HG02623 (cell line): ENCODE results near the gene GJC3.
"Not testable (repeated sequence)": the region's sequence is repeated elsewhere in the genome, so short reads cannot be mapped to it uniquely, and the experiment has no call there.

Experiments used
- ATAC-seq: cut with Tn5 transposase; IDR thresholded peaks from one replicate; pipeline ENCODE4 v1.9.1; 2021; ENCODE audit warnings: moderate library complexity; ENCODE audit not compliant: unreplicated experiment

Gene GJC3

GRCh38 chr7:99930376-99930775, 956 bp upstream of the GJC3 start:
- ATAC-seq = no peak

- ATAC-seq = no peak
These were observed 272 bp upstream of the GJC3 start for GRCh38 chr7:99929730-99930053.

- no peak for ATAC-seq
These were observed 1.2 kb downstream of the GJC3 start for GRCh38 chr7:99928188-99928587.

- ATAC-seq = no peak
These were observed 1.9 kb downstream of the GJC3 start for GRCh38 chr7:99927536-99927935.

GRCh38 chr7:99926321-99926720, 3.1 kb downstream of the GJC3 start:
- ATAC-seq = no peak

- ATAC-seq = no peak
These were observed 6.2 kb downstream of the GJC3 start for GRCh38 chr7:99923200-99923599.

GRCh38 chr7:99920149-99920548, 9.3 kb downstream of the GJC3 start:
- ATAC-seq = no peak

- no peak for ATAC-seq
These were observed 9.7 kb downstream of the GJC3 start for GRCh38 chr7:99919814-99920112.

- peak; percentile 98 for ATAC-seq
These were observed 10.2 kb downstream of the GJC3 start, which contains the start of gene TRIM4 for GRCh38 chr7:99918959-99919813. Gene TRIM4, minus strand, starts transcription at chr7:99919530. Its CDS starts 129 bp downstream, at chr7:99919401.

- ATAC-seq = no peak
These were observed 18.4 kb downstream of the GJC3 start for GRCh38 chr7:99910976-99911375.

GRCh38 chr7:99901581-99901980, 27.8 kb downstream of the GJC3 start:
- no peak for ATAC-seq

- no peak for ATAC-seq
These were observed 29.4 kb downstream of the GJC3 start for GRCh38 chr7:99899830-99900519.

- ATAC-seq = no peak
These were observed 30.6 kb downstream of the GJC3 start for GRCh38 chr7:99898836-99899235.

- no peak for ATAC-seq
These were observed 31.4 kb downstream of the GJC3 start for GRCh38 chr7:99898023-99898357.

- no peak for ATAC-seq
These were observed 31.9 kb downstream of the GJC3 start for GRCh38 chr7:99897322-99898022.

- ATAC-seq = no peak
These were observed 34.7 kb downstream of the GJC3 start for GRCh38 chr7:99894738-99895137.

- no peak for ATAC-seq
These were observed 36.1 kb downstream of the GJC3 start for GRCh38 chr7:99893280-99893679.

GRCh38 chr7:99890348-99890747, 39.1 kb downstream of the GJC3 start:
- ATAC-seq = not testable (repeated sequence)

- not testable (repeated sequence) for ATAC-seq
These were observed 41.1 kb downstream of the GJC3 start for GRCh38 chr7:99888366-99888765.

- ATAC-seq = no peak
These were observed 48.0 kb downstream of the GJC3 start for GRCh38 chr7:99881370-99881769.

- no peak for ATAC-seq
These were observed 52.5 kb downstream of the GJC3 start, which contains the start of gene OR2AE1 for GRCh38 chr7:99876933-99877332. Gene OR2AE1, minus strand, starts transcription at chr7:99877033. Its CDS starts 0 bp downstream, at chr7:99877033.

- ATAC-seq = no peak
These were observed 52.9 kb downstream of the GJC3 start for GRCh38 chr7:99876491-99876890.
